Measurements from ENCODE around the gene ANKLE1. TPM values are rescaled to one million over a fixed set of nuclear protein-coding genes. Genes with fewer than 3 reads are reported as not detected.
A peak's percentile ranks its signal among the peaks of the same experiment; 100 is the strongest.

The ANKLE1 gene
- total and polyA plus RNA-seq, 2 donors (not counting 1 experiment from before 2014, with no cell fraction given), result 0.08 to 0.17 TPM

GRCh38 chr19:17306285-17306714 lies 24.6 kb downstream of the ANKLE1 start:
- Histone ChIP-seq H2AFZ (ENCODE audit: low read length) (peak overlapping the region; percentile 67), H4K20me1 (ENCODE audit: control insufficient read depth, extremely low read depth, insufficient read depth, low read length) (no peaks in the 10 kb centered on the region), H3K9me3 (ENCODE audit: control insufficient read depth, insufficient read depth, low read depth, low read length) (no peaks in the 10 kb centered on the region), H3K79me2 (ENCODE audit: control insufficient read depth, insufficient read depth, low read length) (peaks cover 19% of the 10 kb centered on the region), H3K27ac (ENCODE audit: insufficient read depth, low read length) (peak overlapping the region; percentile 62), H3K4me2 (ENCODE audit: extremely low read depth, insufficient read depth, low read length) (peak overlapping the region; percentile 97), H3K27me3 (ENCODE audit: control insufficient read depth, insufficient read depth, low read length) (no peaks in the 10 kb centered on the region), H3K4me3 (replicated peaks in 1 of 4; ENCODE audit: control extremely low read depth in 1 of 4, insufficient read depth in 1 of 4, low read depth in 3 of 4, low read length in 4 of 4) (peak overlapping the region; percentile 83 to 90 (median 84)), H3K4me1 (ENCODE audit: control insufficient read depth, extremely low read depth, insufficient read depth, low read length) (peaks cover 10% of the 10 kb centered on the region), H3K9ac (ENCODE audit: insufficient read depth, low read length) (peak overlapping the region; percentile 81), H3K36me3 (ENCODE audit: control insufficient read depth, insufficient read depth, low read length) (no peaks in the 10 kb centered on the region)
- no peak for DNase-seq (ENCODE audit: low read depth in 2 of 2)
- TF ChIP-seq CTCF (conservative IDR thresholded peaks at IDR 0.05 in 1 of 2, IDR thresholded peaks at IDR 0.05 in 1 of 2; ENCODE audit: low read depth in 1 of 2, low read length in 2 of 2), result no peak
- TF ChIP-seq EZH2 (IDR thresholded peaks at IDR 0.05; ENCODE audit: low read length, missing control alignments), result no peak

DNA sequence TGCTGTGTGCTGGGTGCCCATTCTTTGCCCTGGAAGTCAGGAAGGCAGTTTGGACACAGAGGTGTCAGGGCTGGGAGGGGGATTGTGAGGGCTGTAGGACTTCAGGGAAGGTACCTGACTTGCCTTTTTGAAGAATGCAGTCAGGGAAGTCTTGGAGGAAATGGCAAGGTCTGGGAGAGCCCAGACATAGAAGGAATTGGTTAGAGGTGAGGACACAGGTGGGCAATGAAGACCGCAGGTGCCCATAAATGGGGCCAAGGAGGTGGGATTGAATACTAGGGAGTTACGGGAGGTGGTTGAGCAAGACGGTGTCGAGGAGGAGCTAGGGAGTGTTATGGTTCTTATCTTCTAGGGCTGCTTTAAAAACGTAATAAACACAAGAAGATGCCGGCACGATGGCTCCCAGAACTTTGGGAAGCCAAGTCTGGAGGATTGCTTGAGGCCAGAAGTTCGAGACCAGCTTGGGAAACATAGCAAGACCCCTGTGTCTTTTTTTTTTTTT lies 26.2 kb downstream of the ANKLE1 start:
- H2AFZ ChIP-seq (ENCODE audit: low read length), result no peak overlapping the region
- H3K9me3 ChIP-seq (ENCODE audit: control insufficient read depth, insufficient read depth, low read depth, low read length), result no peaks in the 10 kb centered on the region
- no peaks in the 10 kb centered on the region for H3K27me3 ChIP-seq (ENCODE audit: control insufficient read depth, insufficient read depth, low read length)
- no peak overlapping the region for H3K27ac ChIP-seq (ENCODE audit: insufficient read depth, low read length)
- H3K4me3 ChIP-seq (replicated peaks in 1 of 4; ENCODE audit: control extremely low read depth in 1 of 4, insufficient read depth in 1 of 4, low read depth in 3 of 4, low read length in 4 of 4), result no peak overlapping the region
- no peaks in the 10 kb centered on the region for H4K20me1 ChIP-seq (ENCODE audit: control insufficient read depth, extremely low read depth, insufficient read depth, low read length)
- H3K9ac ChIP-seq (ENCODE audit: insufficient read depth, low read length), result no peak overlapping the region
- peaks cover 12% of the 10 kb centered on the region for H3K4me1 ChIP-seq (ENCODE audit: control insufficient read depth, extremely low read depth, insufficient read depth, low read length)
- H3K79me2 ChIP-seq (ENCODE audit: control insufficient read depth, insufficient read depth, low read length), result peaks cover 35% of the 10 kb centered on the region
- no peak for DNase-seq (ENCODE audit: low read depth in 2 of 2)
- no peak overlapping the region for H3K4me2 ChIP-seq (ENCODE audit: extremely low read depth, insufficient read depth, low read length)
- TF ChIP-seq CTCF (conservative IDR thresholded peaks at IDR 0.05 in 1 of 2, IDR thresholded peaks at IDR 0.05 in 1 of 2; ENCODE audit: low read depth in 1 of 2, low read length in 2 of 2) (no peak), EZH2 (IDR thresholded peaks at IDR 0.05; ENCODE audit: low read length, missing control alignments) (no peak)
- H3K36me3 ChIP-seq (ENCODE audit: control insufficient read depth, insufficient read depth, low read length), result peaks cover 4% of the 10 kb centered on the region

DNA sequence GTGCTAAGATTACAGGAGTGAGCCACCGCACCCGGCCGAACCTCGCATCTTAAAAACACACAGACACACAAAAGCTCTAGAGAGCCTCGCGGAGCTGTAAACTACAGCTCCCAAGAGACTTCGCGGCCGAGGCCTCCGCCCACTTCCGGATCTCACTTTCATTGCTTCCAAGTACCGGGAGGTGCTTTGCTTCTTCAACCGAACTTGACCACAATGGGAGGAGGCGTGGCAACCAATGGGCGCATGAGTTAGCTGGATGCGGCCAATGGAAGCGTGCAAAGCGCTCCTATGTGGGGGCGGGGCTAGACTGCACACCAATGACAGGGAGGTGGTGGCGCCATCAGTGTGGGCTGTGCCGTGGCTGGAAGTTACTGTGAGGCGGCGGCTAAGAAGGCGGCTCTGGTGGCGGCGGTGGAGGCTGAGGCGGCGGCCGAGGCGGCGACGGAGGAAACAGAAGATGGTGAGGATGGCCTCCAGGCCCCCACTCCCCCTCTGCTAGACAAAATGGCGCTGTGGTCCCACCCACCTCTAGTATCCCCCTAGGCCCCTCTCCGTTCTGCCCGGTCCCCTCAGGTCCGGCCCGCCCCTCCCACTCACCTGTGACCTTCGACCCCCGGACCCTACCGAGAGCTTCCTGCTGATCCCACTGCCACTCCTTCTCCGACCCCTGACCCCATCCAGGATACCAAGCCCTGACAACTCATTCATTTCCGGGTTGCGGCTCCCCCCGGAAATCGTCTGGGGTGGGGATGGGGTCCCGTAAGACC lies 27.7 kb downstream of the ANKLE1 start, which contains the start of gene DDA1:
DDA1 (plus strand) TSS at position 366 of the 767 bp plus-strand sequence; CDS start at position 458, 92 bp downstream.
- TF ChIP-seq CTCF (conservative IDR thresholded peaks at IDR 0.05 in 1 of 2, IDR thresholded peaks at IDR 0.05 in 1 of 2; ENCODE audit: low read depth in 1 of 2, low read length in 2 of 2), result no peak
- TF ChIP-seq EZH2 (IDR thresholded peaks at IDR 0.05; ENCODE audit: low read length, missing control alignments), result no peak
- peak; percentile 100 for DNase-seq (ENCODE audit: low read depth in 2 of 2)
- Histone ChIP-seq H3K4me2 (ENCODE audit: extremely low read depth, insufficient read depth, low read length) (peak within 1 kb of the TSS; percentile 92), H3K4me1 (ENCODE audit: control insufficient read depth, extremely low read depth, insufficient read depth, low read length) (peaks cover 7% of the 10 kb centered on the region), H3K36me3 (ENCODE audit: control insufficient read depth, insufficient read depth, low read length) (peaks cover 8% of the 10 kb centered on the region), H3K79me2 (ENCODE audit: control insufficient read depth, insufficient read depth, low read length) (peaks cover 38% of the 10 kb centered on the region), H2AFZ (ENCODE audit: low read length) (no peak within 1 kb of the TSS), H3K9me3 (ENCODE audit: control insufficient read depth, insufficient read depth, low read depth, low read length) (no peaks in the 10 kb centered on the region), H3K9ac (ENCODE audit: insufficient read depth, low read length) (peak within 1 kb of the TSS; percentile 78), H4K20me1 (ENCODE audit: control insufficient read depth, extremely low read depth, insufficient read depth, low read length) (no peaks in the 10 kb centered on the region), H3K27ac (ENCODE audit: insufficient read depth, low read length) (peak within 1 kb of the TSS; percentile 76), H3K4me3 (replicated peaks in 1 of 4; ENCODE audit: control extremely low read depth in 1 of 4, insufficient read depth in 1 of 4, low read depth in 3 of 4, low read length in 4 of 4) (peak within 1 kb of the TSS; percentile 85 to 98 (median 92)), H3K27me3 (ENCODE audit: control insufficient read depth, insufficient read depth, low read length) (no peaks in the 10 kb centered on the region)

Data from fibroblast of lung (primary cell).